Neuron (in vitro differentiated cells): Measurements from ENCODE around the gene ARSI.

Source experiments
- H2AFZ ChIP-seq: one replicate; pipeline ENCODE4 v1.6.1; 2013; ENCODE audit warnings: low read depth, mild to moderate bottlenecking, inconsistent platforms, low read length, moderate library complexity
- H3K27me3 ChIP-seq: one replicate; pipeline ENCODE4 v1.6.1; 2013; ENCODE audit warnings: low read length; ENCODE audit not compliant: insufficient read depth
- H3K36me3 ChIP-seq: one replicate; pipeline ENCODE4 v1.6.1; 2013; ENCODE audit warnings: low read length; ENCODE audit not compliant: insufficient read depth
- H3K4me1 ChIP-seq: one replicate; pipeline ENCODE4 v1.6.1; 2013; ENCODE audit warnings: low read length; ENCODE audit not compliant: insufficient read depth
- H3K4me3 ChIP-seq: 2 replicates; pipeline ENCODE4 v1.5.1; 2013; ENCODE audit warnings: mild to moderate bottlenecking, low read length, moderate library complexity
- H3K9me3 ChIP-seq: one replicate; pipeline ENCODE4 v1.6.1; 2013; ENCODE audit warnings: low read length

Gene ARSI

DNA sequence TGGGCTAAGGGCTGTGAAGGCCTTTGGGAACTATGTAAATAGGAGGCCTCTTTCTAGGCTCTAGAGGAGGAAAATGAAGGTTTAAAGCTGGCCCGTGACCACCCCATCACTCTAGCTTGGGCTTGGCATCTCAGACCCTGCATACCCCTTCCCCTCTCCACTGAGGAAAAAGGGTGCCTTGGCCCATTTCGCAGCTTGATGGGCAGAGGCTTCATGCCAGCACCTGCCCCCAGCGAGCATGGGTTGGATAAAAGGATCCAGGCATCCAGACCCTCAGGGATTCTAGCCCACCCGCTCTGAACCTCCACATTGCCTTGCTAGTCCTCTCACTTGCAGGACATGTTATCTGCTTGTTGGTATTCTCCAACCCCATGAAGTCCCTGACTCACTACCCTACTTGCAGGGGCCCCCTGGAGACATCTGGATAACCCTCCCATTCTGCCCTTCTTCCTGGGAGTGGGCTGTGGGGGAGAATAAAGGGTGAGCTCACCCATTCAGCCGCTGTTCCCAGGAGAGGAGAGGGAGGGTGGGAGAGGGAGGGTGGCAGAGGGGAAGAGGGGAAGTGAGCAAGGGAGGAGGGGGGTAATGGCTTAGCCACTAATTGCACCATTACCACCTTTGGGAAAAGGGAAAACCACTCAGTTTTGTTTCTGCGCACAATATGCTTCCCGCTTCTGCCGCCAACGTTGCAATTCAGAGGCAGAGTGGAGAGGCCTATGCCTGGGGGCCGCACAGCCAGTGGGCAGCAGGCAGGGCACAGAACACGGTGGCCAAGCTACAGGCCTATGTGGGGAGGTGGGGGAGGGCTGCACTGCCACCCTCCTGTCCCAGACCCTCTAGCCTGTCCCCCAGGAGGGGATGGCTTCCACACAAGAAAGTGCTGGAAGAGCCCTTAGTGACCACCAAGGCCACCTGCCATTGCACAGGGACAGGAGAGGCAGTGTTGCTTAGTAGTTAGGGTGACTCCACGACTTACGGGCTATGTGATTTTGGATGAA, 11.0 kb downstream of the ARSI start:
- H2AFZ ChIP-seq = no peak overlapping the region
- peaks cover 47% of the 10 kb centered on the region for H3K4me1 ChIP-seq
- H3K36me3 ChIP-seq = no peaks in the 10 kb centered on the region
- H3K27me3 ChIP-seq = no peaks in the 10 kb centered on the region
- H3K4me3 ChIP-seq = no peak overlapping the region
- H3K9me3 ChIP-seq = no peaks in the 10 kb centered on the region

- Histone ChIP-seq H3K27me3 (no peaks in the 10 kb centered on the region), H2AFZ (no peak within 1 kb of the TSS), H3K4me3 (peak within 1 kb of the TSS; percentile 28), H3K4me1 (peaks cover 42% of the 10 kb centered on the region), H3K9me3 (no peaks in the 10 kb centered on the region), H3K36me3 (no peaks in the 10 kb centered on the region)
Observed at GRCh38 chr5:150289551-150290390, 12.9 kb downstream of the ARSI start, which contains the start of gene CAMK2A. CAMK2A (minus strand) TSS chr5:150289773; CDS start chr5:150289625, 148 bp downstream.

- no peaks in the 10 kb centered on the region for H3K36me3 ChIP-seq
- H3K4me1 ChIP-seq = peaks cover 42% of the 10 kb centered on the region
- no peak overlapping the region for H3K4me3 ChIP-seq
- H2AFZ ChIP-seq = no peak overlapping the region
- H3K27me3 ChIP-seq = no peaks in the 10 kb centered on the region
- no peaks in the 10 kb centered on the region for H3K9me3 ChIP-seq
Observed at GRCh38 chr5:150288791-150289190, 13.9 kb downstream of the ARSI start.

DNA sequence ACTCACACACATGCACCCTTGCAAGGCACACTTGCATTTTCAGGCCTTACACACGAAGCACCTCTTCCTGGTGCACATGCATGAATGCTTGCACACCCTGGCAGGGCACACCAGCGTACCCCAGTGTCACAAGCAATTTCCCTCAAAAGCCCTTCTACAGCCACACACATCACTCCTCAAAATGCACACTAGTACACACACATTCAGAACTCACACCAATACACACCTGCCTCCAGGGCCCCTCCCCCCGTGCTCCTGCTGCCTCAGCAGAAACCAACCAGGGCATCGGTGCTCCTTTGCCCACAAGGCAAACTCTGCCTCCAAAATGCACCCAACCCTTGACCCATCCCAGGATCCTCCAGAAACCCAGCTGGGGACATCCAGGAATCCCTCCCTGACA, 14.3 kb downstream of the ARSI start:
- peaks cover 40% of the 10 kb centered on the region for H3K4me1 ChIP-seq
- H3K27me3 ChIP-seq = no peaks in the 10 kb centered on the region
- H3K4me3 ChIP-seq = no peak overlapping the region
- no peaks in the 10 kb centered on the region for H3K36me3 ChIP-seq
- H2AFZ ChIP-seq = no peak overlapping the region
- H3K9me3 ChIP-seq = no peaks in the 10 kb centered on the region

DNA sequence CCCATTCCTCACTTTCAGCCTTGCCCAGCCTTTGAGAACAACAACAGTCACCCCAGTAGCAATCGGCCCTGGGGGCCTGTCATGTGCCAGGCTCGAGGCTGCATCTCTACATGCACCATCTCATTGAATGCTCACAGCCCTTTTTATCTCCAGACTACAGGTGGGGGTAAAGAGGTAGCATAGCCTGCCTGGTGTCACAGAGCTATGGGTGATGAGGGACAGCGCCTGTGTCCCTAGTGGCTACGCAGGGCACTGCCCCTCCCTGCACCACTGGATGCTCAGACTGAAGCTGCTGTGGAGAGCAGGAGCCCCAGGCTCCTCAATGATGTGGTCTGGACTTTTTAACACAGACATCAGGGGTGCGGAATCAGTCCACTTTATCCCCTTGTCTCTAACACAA, 15.9 kb downstream of the ARSI start:
- Histone ChIP-seq H3K4me1 (peaks cover 30% of the 10 kb centered on the region), H3K4me3 (no peak overlapping the region)

DNA sequence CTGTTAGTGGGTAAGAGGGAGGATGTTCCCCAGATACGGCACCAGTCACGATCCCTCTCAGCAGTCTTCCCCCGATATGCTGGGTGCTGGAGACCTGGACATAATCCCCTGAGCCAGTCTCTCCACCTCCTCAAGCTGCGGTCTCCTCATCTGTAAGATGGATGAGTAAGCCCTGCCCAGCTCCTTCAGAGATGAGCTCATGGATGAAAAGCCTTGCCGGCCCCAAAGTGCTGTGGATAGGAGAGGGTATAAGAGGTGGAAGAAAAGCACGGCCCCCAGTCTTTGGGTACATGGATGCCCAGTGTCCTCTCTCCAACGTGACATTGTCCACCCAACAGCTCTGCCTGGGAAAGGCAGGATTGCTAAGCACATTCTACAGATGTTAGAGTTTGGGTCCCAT, 17.6 kb downstream of the ARSI start:
- Histone ChIP-seq H2AFZ (no peak overlapping the region), H3K9me3 (no peaks in the 10 kb centered on the region), H3K4me3 (no peak overlapping the region), H3K4me1 (peaks cover 24% of the 10 kb centered on the region), H3K27me3 (no peaks in the 10 kb centered on the region), H3K36me3 (no peaks in the 10 kb centered on the region)

More for the DNA sequence above, 15.9 kb downstream of the ARSI start:
- Histone ChIP-seq H3K9me3 (no peaks in the 10 kb centered on the region), H2AFZ (no peak overlapping the region), H3K36me3 (no peaks in the 10 kb centered on the region), H3K27me3 (no peaks in the 10 kb centered on the region)

DNA sequence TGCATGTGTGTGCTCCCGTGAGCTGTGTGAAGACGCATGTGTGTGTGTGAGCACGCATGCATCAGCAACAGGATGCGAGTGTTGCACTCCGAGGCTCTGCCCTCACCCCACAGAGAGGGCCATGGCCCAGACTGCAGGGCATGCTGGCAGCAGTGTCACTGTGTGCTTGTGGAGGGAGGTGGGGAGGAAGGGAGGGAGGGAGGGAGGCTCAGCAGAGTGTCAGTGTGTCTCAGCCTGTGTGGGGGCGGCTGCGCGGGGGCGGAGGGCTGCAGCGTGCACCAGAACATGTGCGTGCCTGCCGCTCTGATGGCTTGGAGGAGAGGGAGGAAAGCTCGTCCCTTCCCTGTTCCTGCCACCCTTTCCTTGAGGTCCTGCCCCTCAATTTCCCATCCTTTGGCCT, 18.4 kb downstream of the ARSI start:
- Histone ChIP-seq H3K4me3 (no peak overlapping the region), H3K27me3 (no peaks in the 10 kb centered on the region), H3K36me3 (no peaks in the 10 kb centered on the region), H3K4me1 (peaks cover 16% of the 10 kb centered on the region), H3K9me3 (no peaks in the 10 kb centered on the region), H2AFZ (no peak overlapping the region)

DNA sequence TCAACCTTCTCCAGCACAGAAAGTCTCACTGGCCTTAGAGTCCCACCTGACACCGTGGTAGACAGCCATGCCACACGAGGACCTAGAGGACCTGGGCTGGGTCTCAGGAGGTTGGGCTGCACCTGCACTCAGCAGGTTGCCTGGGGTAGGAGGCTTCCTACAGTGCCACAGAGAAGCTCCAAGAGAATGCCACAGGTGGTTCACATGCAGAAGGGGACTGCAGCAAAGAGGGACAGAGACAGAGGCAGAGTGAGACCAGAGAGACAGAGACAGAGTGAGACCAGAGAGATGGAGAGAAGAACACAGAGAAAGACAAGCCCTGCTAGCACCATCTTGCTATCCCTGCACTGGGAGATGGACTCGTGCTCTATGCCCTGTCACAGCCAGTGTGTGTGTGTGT, 18.8 kb downstream of the ARSI start:
- no peak overlapping the region for H2AFZ ChIP-seq
- peaks cover 13% of the 10 kb centered on the region for H3K4me1 ChIP-seq

DNA sequence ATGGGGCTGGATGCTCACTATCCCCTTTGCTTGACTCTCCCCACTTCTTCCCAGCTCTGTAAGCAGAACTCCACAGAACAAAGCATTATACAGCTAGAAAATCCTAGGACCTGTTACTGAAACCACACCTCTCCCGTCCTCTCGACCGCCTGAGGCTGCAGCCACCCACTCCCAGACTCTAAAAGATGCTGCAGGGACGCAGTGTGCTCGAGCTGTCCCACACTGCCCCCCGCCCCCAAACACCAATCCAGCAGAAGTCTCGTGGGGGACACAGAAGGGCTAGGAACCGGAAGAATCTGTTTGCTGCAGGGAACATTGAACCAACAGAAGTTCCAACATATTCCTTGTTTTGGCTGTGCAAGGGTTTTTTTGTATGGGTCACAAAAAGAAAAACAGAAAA, 20.7 kb downstream of the ARSI start:
- Histone ChIP-seq H2AFZ (no peak overlapping the region), H3K4me3 (no peak overlapping the region)

More for the DNA sequence above, 18.8 kb downstream of the ARSI start:
- Histone ChIP-seq H3K9me3 (no peaks in the 10 kb centered on the region), H3K36me3 (no peaks in the 10 kb centered on the region), H3K4me3 (no peak overlapping the region), H3K27me3 (no peaks in the 10 kb centered on the region)

GRCh38 chr5:150279330-150280020, 23.2 kb downstream of the ARSI start:
- H3K27me3 ChIP-seq = no peaks in the 10 kb centered on the region
- H2AFZ ChIP-seq = no peak overlapping the region
- no peak overlapping the region for H3K4me3 ChIP-seq
- H3K4me1 ChIP-seq = peaks cover 8% of the 10 kb centered on the region
- no peaks in the 10 kb centered on the region for H3K9me3 ChIP-seq
- no peaks in the 10 kb centered on the region for H3K36me3 ChIP-seq

More for the DNA sequence above, 20.7 kb downstream of the ARSI start:
- Histone ChIP-seq H3K36me3 (no peaks in the 10 kb centered on the region), H3K27me3 (no peaks in the 10 kb centered on the region), H3K9me3 (no peaks in the 10 kb centered on the region), H3K4me1 (peaks cover 8% of the 10 kb centered on the region)

DNA sequence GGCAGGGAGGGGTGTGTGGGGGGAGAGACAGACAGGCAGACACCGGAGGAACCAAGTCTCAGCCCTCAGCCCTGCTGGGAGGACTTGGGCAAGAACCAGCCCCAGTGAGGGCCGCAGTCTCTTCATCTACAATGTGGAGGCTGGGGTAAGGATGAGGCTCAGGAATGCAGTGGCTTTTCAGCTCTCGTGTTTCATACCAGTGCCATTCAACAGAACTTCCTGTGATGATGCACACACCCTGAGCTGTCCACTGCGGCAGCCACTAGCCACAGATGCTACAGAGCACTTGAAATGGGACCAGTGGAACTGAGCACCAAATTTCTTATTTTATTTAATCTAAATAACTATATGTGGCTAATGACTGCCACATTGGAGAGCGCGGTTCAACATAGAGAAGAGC, 23.8 kb downstream of the ARSI start:
- Histone ChIP-seq H3K9me3 (no peaks in the 10 kb centered on the region), H3K4me3 (no peak overlapping the region), H3K27me3 (no peaks in the 10 kb centered on the region), H3K36me3 (no peaks in the 10 kb centered on the region), H2AFZ (no peak overlapping the region), H3K4me1 (peaks cover 8% of the 10 kb centered on the region)

GRCh38 chr5:150278046-150278730, 24.5 kb downstream of the ARSI start:
- Histone ChIP-seq H2AFZ (no peak overlapping the region), H3K4me3 (no peak overlapping the region)

More at GRCh38 chr5:150278046-150278730, 24.5 kb downstream of the ARSI start:
- peaks cover 8% of the 10 kb centered on the region for H3K4me1 ChIP-seq
- no peaks in the 10 kb centered on the region for H3K9me3 ChIP-seq
- H3K36me3 ChIP-seq = no peaks in the 10 kb centered on the region
- no peaks in the 10 kb centered on the region for H3K27me3 ChIP-seq
